GM18499 (cell line): Measurements from ENCODE around the gene SNTB2.

Source experiments
- ATAC-seq: cut with Tn5 transposase; IDR thresholded peaks from one replicate; pipeline ENCODE4 v1.9.1; 2021; ENCODE audit warnings: moderate number of reproducible peaks; ENCODE audit not compliant: insufficient read depth, unreplicated experiment

SNTB2 gene

GRCh38 chr16:69313469-69313868 is 126.5 kb downstream of the SNTB2 start:
- no peak for ATAC-seq

- ATAC-seq, result no peak
Measured at GRCh38 chr16:69314534-69314933, 127.6 kb downstream of the SNTB2 start.

GRCh38 chr16:69315486-69316311 is 128.7 kb downstream of the SNTB2 start:
- no peak for ATAC-seq

DNA sequence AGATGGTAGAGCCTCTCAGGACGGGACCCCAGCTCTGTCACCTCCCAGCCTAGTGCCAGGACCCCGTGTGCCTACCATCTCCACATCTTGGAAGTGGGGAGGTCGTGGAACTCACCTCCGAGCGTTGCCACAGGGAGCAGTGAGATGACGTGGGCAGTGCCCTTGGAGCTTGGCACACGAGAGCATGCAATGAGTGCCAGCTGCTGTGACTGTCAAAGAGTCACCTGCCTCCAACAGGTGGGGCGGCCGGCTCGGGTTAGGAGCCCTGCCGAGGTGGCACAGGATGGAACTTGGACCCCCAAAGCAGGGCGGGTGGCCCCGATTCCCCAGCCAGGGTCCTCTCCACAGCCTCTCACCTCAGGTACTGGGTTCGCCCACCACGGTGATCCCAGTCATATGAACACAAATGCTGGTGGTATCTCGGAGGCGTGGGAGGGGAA is 129.7 kb downstream of the SNTB2 start:
- ATAC-seq, result no peak

GRCh38 chr16:69318177-69318910 is 131.4 kb downstream of the SNTB2 start:
- no peak for ATAC-seq

DNA sequence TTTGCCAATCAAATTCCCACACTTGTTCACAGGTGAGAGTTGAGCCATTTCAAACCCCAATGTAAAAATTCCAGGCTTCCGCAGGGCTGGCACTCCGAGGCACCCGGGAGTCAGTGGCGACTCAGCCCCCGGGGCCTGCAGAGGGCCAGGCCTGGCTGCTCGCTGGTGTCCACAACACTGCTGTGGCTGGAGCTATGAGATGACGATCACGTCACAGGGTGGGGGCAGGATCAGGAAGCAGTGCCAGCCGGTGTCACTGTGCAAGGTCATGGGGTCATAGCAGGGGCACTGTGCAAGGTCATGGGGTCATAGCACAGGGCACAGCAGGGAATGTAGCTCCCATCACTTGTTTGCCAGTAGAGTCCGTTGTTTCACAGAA is 131.9 kb downstream of the SNTB2 start:
- no peak for ATAC-seq

DNA sequence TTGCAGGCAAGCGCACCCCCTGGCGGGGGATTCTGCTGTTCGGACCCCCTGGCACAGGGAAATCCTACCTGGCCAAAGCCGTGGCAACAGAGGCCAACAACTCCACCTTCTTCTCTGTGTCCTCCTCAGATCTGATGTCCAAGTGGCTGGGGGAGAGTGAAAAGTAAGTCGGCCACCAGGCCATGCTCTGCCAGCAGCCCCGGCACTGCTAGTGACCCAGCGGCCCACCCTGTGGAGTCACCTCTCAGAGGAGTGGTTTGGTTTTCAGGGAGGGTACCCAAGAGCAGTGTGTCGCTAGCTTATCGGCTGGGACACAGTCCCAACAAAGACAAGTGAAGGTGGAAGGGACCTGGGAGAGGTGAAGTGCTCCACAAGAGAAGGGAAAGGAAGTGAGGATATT is 132.4 kb downstream of the SNTB2 start:
- no peak for ATAC-seq

GRCh38 chr16:69319826-69320739 is 133.1 kb downstream of the SNTB2 start:
- no peak for ATAC-seq

DNA sequence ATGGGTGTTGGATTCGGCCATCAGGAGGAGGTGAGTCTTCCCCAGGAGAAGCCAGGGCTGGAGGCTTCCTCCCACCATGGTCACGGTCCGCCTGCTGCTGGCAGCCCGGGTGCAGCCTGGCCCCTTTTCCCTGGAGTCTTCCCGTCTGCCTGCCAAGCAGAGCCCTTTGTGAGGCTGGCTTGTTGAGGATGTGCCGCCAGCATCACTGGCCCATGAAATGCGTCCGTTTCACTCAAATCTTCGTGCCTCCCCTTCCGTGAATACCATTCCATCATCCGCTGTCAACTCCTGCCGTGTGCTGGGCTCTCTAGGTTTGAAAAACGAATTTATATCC is 133.7 kb downstream of the SNTB2 start:
- ATAC-seq, result no peak

GRCh38 chr16:69321080-69321479 is 134.1 kb downstream of the SNTB2 start:
- no peak for ATAC-seq

GRCh38 chr16:69322343-69322742 is 135.4 kb downstream of the SNTB2 start:
- ATAC-seq, result no peak

- no peak for ATAC-seq
Measured at GRCh38 chr16:69323415-69323814, 136.5 kb downstream of the SNTB2 start.

GRCh38 chr16:69324013-69324531 is 137.1 kb downstream of the SNTB2 start:
- no peak for ATAC-seq

- no peak for ATAC-seq
Measured at GRCh38 chr16:69324585-69325253, 137.8 kb downstream of the SNTB2 start.

DNA sequence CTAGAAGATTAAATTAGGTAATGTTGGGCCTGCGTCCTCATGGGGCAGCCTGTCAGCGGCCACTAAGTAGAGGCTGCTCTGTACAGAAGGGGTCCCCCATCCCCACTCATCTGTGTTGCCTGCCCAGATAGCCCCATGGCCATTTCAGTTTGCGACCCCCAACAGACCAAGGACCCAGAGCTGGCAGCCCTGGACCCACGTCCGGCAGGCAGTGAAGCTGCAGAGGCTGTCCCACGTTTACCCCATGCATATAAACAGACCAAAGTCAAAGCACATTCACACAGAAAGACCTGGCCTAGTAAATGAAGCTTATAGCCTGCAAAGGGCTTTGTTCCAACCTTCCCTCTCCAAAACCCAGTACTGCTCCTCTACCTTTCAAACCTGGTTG is 138.8 kb downstream of the SNTB2 start:
- no peak for ATAC-seq

DNA sequence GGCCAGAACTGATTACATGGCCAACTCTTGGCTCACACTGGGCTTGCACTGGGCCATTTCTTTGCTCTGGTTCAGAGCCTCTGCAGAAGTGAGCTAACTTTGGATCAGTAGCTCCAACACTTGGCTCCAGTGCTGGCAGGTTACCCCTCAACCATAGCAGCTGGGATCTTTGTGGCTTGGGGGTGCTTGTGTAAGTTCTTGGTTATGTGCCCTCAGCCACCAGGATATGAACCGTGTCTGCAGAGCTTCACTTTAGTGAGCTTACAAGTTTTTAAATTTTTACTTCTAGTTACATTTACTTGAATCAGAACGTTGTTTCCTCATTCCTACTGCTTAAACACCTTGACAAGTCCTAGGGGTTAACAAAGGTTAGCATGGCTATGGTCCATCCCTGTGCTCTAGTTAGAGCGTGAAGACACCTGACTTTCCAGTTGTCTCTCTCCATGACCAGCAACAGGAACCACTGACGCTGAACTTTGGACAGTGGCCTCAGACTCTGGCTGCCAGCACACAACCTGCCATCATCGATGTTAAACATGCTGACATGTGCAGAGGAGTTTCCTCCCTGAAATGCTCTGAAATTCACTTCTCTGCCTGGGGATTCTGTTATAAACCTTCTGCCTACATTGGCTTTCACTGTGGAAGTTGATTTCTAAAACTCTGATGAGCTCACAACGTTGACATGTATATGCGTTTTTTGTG is 139.4 kb downstream of the SNTB2 start:
- no peak for ATAC-seq

DNA sequence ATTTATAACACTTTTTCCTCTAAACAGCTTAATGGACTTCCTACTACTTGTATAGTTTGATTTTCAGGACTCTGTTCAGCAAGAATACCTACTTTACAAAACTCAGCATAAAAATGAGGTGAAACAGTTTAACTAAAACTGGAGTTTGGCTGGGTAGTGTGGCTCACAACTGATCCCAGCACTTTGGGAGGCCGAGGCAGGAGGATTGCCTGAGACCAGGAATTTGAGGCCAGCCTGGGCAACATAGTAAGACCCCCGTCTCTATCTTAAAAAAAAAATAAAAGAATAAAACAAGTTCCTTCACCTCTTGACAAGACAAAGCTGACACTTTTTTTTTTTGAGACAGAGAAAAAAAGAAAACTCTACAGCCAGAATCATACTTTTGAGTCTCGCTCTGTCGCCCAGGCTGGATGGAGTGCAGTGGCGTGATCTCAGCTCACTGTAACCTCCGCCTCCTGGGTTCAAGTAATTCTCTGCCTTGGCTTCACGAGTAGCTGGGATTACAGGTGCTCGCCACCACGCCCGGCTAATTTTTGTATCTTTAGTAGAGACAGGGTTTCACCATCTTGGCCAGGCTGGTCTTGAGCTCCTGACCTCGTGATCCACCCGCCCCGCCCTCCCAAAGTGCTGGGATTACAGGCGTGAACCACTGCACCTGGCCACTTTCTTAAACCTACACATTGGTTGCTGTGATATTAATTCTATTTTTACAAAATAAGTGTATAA is 140.8 kb downstream of the SNTB2 start:
- no peak for ATAC-seq

DNA sequence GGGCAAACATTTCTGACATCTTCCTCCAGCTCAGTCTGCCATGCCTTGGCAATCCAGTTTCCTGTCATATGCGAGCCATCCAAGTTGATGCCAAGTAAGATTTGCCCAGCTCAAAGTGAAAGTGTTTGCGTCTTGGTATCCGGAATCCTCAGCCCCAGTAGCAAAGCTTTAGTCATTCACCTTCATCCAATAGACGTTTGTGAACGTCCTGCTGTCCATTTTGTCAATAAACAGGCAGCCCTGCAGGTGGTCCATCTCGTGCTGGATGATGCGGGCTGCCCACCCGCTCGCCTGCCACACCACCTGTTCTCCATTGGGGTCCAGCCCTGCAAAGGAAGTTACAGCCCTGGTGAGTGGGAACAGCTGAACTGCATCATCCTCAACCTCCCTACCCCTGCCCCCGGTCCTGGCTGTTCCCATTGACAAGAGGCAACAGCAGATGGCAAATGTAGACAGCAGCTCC is 141.9 kb downstream of the SNTB2 start:
- no peak for ATAC-seq
